Naive thymus-derived CD8-positive, alpha-beta T cell (primary cell): ENCODE measurements around the gene TMEM139. TPM values are rescaled to one million over a fixed set of nuclear protein-coding genes. Genes with fewer than 3 reads are reported as not detected.

ENCODE experiments used
- ATAC-seq, 2 donors: fragments of 150-1000 bp; cut with Tn5 transposase in 1 of 2; sonication (Bioruptor Pico), chemical (Tn5 transposase) in 1 of 2; 1 replicate in 1 of 2; 2 replicates in 1 of 2; pipeline ENCODE4 v1.10.0; 2021; ENCODE audit warnings: mild to moderate bottlenecking in 2 of 2, moderate library complexity in 2 of 2
- POLR2A ChIA-PET: fragments of 350-600 bp; sonication (Branson Sonifier 250); formaldehyde crosslinking; loops from one replicate; lab custom pipeline; 2021; ENCODE audit warnings: antibody characterized with exemption; lab: Charles Lee
- DNase-seq, 10 donors: peaks; one replicate each; pipeline versions ENCODE4 v3.0.0 to v3.0.0-alpha.2; 2020 to 2022
- H3K27ac Mint-ChIP-seq, 10 donors: one replicate each; pipeline ENCODE4 v1.8.0; 2020 to 2022; ENCODE audit warnings: mild to moderate bottlenecking in 10 of 10, mixed read lengths in 10 of 10, moderate library complexity in 4 of 10, inconsistent platforms in 1 of 10
- H3K27me3 Mint-ChIP-seq, 5 donors: one replicate each; pipeline ENCODE4 v1.8.0; 2021 to 2022; ENCODE audit warnings: mixed read lengths in 5 of 5
- H3K36me3 Mint-ChIP-seq, 3 donors: one replicate each; pipeline ENCODE4 v1.8.0; 2020 to 2022; ENCODE audit warnings: mixed read lengths in 3 of 3, mild to moderate bottlenecking in 2 of 3, inconsistent platforms in 1 of 3
- H3K4me1 Mint-ChIP-seq, 4 donors: one replicate each; pipeline ENCODE4 v1.8.0; 2021 to 2022; ENCODE audit warnings: mixed read lengths in 4 of 4
- H3K4me3 Mint-ChIP-seq, 10 donors: one replicate each; pipeline ENCODE4 v1.8.0; 2020 to 2022; ENCODE audit warnings: mild to moderate bottlenecking in 10 of 10, mixed read lengths in 10 of 10, moderate library complexity in 6 of 10, inconsistent platforms in 1 of 10
- H3K9me3 Mint-ChIP-seq, 9 donors: one replicate each; pipeline ENCODE4 v1.8.0; 2020 to 2022; ENCODE audit warnings: mixed read lengths in 9 of 9, mild to moderate bottlenecking in 3 of 9, inconsistent platforms in 1 of 9, moderate library complexity in 1 of 9
- polyA plus RNA-seq, 3 donors: library from polyadenylated mRNA; unstranded; fragments of 300-500 nt; fragmentation: Illumina TruSeq; gene quantifications; one replicate each; pipeline ENCODE4 v1.2.3, GENCODE V29; 2021
- total RNA-seq, 8 experiments: library from RNA in 2 of 8; stranded (reverse) in 2 of 8; gene quantifications; one replicate each; pipeline ENCODE4 v1.2.3 and lab custom pipeline; 2021 to 2026

TMEM139 gene
- total and polyA plus RNA-seq, 5 experiments from 2014 or later = 0.29 to 1.2 (median 0.60) TPM; not detected in 2

GRCh38 chr7:143280160-143280559 is 4.6 kb upstream of the TMEM139 start:
- POLR2A ChIA-PET = interaction anchor here (0.7 to 1.3 kb wide), 5 partner anchors 8 to 108 kb away, joined by 3 to 9 read pairs (median 4); partner anchors contain the start of genes CASP2 and GSTK1
- DNase-seq = no peak
- no peaks in the 10 kb centered on the region for H3K36me3 Mint-ChIP-seq
- ATAC-seq = peak in 1 of 2 donors; percentile 15
- no peaks in the 10 kb centered on the region for H3K9me3 Mint-ChIP-seq
- peak overlapping the region; percentile 7 to 89 (median 69) for H3K27ac Mint-ChIP-seq
- H3K4me1 Mint-ChIP-seq = peaks cover 21 to 38% (median 36%) of the 10 kb centered on the region in 4 donors
- peak overlapping the region in 9 of 10 donors; percentile 26 to 79 (median 70) for H3K4me3 Mint-ChIP-seq
- no peaks in the 10 kb centered on the region for H3K27me3 Mint-ChIP-seq

GRCh38 chr7:143280566-143280965 is 4.2 kb upstream of the TMEM139 start:
- POLR2A ChIA-PET = interaction anchor here (1.0 to 1.2 kb wide), 2 partner anchors 9 to 108 kb away, joined by 3 to 4 read pairs; no protein-coding TSS in a partner anchor
- Mint-ChIP-seq H3K27me3 (no peaks in the 10 kb centered on the region), H3K36me3 (no peaks in the 10 kb centered on the region), H3K4me3 (peak overlapping the region in 5 of 10 donors; percentile 63 to 79 (median 71)), H3K4me1 (peaks cover 21 to 38% (median 36%) of the 10 kb centered on the region in 4 donors), H3K27ac (peak overlapping the region in 8 of 10 donors; percentile 7 to 89 (median 76)), H3K9me3 (no peaks in the 10 kb centered on the region)
- ATAC-seq (no peak), DNase-seq (no peak)

DNA sequence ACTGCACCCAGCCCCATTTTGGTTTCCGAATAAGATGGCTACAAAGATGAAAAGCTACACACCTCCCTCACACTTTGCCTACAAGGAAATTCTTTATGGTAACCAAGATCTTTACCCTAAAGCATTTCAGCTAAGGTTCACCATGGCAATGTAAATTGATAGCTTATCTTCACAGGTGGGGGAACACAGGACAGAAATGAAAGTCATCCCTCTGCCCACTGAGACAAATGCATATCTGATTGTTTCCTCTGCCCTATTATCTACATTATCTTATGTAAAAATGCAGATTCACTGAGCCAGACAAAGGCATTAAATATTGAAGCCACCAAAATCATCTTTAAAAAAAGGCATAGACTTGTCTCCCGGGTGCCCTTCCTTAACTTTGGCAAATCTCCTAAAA is 3.2 kb upstream of the TMEM139 start:
- Mint-ChIP-seq H3K9me3 (no peaks in the 10 kb centered on the region), H3K36me3 (no peaks in the 10 kb centered on the region), H3K4me1 (peaks cover 21 to 38% (median 36%) of the 10 kb centered on the region in 4 donors), H3K27me3 (no peaks in the 10 kb centered on the region), H3K4me3 (peak overlapping the region in 1 of 10 donors; percentile 6), H3K27ac (peak overlapping the region in 2 of 10 donors; percentile 10 to 70)
- ATAC-seq (no peak), DNase-seq (no peak)
- POLR2A ChIA-PET = no interaction called here

DNA sequence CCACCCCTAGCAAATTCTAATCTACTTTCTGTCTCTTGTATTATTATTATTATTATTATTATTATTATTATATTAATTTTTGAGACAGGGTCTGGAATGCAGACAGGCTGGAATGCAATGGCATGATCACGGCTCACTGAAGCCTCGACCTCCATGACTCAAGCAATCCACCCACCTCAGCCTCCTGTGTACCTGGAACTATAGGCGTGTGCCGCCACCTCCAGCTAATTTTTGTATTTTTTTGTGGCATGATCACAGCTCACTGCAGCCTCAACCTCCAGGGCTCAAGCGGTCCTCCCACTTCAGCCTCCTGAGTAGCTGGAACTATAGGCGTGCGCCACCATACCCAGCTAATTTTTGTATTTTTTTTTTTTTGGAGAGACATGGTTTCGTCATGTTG is 2.6 kb upstream of the TMEM139 start:
- Mint-ChIP-seq H3K27me3 (no peaks in the 10 kb centered on the region), H3K27ac (peak overlapping the region in 1 of 10 donors; percentile 34), H3K4me1 (peaks cover 21 to 42% (median 39%) of the 10 kb centered on the region in 4 donors), H3K4me3 (peak overlapping the region in 1 of 10 donors; percentile 6), H3K9me3 (no peaks in the 10 kb centered on the region), H3K36me3 (no peaks in the 10 kb centered on the region)
- DNase-seq (no peak), ATAC-seq (no peak)
- POLR2A ChIA-PET = interaction anchor here (1.0 kb wide), 1 partner anchor 10 kb away, joined by 3 read pairs; no protein-coding TSS in a partner anchor

DNA sequence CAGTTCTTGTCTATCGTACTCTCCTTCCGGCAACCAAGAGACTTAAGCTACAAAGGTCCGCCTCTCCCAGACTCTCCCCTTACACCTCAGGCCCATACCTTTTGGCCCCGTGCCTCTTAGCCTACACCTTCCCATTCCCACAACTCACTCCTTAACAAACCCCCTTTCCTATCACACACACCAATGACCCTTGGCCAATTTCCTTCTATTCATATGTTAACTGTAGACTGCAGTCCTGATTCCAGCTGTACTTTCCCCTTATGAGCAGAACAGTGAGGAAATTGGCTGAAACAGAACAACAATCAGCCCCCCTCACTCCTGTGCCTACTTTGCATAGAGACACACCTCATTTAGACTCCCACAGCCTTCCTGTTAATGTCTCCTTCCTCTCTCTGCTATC is 1.4 kb upstream of the TMEM139 start:
- DNase-seq (no peak), ATAC-seq (no peak)
- POLR2A ChIA-PET = interaction anchor here (0.6 to 1.1 kb wide), 3 partner anchors 19 to 124 kb away, joined by 3 to 4 read pairs (median 4); partner anchors contain the start of gene GSTK1
- H3K27ac Mint-ChIP-seq = peak overlapping the region in 7 of 10 donors; percentile 30 to 85 (median 58)
- H3K4me1 Mint-ChIP-seq = peaks cover 25 to 50% (median 47%) of the 10 kb centered on the region in 4 donors
- H3K27me3 Mint-ChIP-seq = no peaks in the 10 kb centered on the region
- H3K4me3 Mint-ChIP-seq = peak overlapping the region in 7 of 10 donors; percentile 6 to 59 (median 25)
- H3K36me3 Mint-ChIP-seq = no peaks in the 10 kb centered on the region
- H3K9me3 Mint-ChIP-seq = peaks cover 0 to 2% (median 0%) of the 10 kb centered on the region in 9 donors

DNA sequence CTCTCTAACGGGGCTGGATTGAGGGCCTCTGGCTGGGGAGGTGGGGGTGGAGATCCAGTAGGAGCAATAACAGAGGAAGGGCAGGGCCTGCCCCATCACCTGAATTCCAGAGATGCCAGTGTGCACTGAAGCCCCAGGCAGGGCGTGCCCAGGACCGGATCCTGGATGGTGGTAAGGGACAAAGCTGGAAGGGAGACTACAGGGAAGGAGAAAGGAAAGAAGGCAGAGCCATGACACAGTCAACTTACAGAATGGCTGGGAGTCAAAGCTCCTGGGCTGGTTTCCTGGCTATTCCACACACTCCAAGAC is 666 bp downstream of the TMEM139 start:
- Mint-ChIP-seq H3K4me1 (peaks cover 26 to 52% (median 49%) of the 10 kb centered on the region in 4 donors), H3K27ac (peak overlapping the region in 2 of 10 donors; percentile 49 to 57)
- ATAC-seq = no peak

GRCh38 chr7:143285806-143286521 is 1.2 kb downstream of the TMEM139 start:
- Mint-ChIP-seq H3K27me3 (no peaks in the 10 kb centered on the region), H3K4me1 (peaks cover 25 to 53% (median 49%) of the 10 kb centered on the region in 4 donors), H3K9me3 (peaks cover 0 to 2% (median 0%) of the 10 kb centered on the region in 9 donors), H3K27ac (peak overlapping the region in 1 of 10 donors; percentile 49), H3K36me3 (peaks cover 0 to 9% (median 0%) of the 10 kb centered on the region in 3 donors), H3K4me3 (no peak overlapping the region)
- DNase-seq = no peak
- POLR2A ChIA-PET = interaction anchor here (1.3 to 3.6 kb wide), 2 partner anchors 20 to 25 kb away, joined by 4 to 51 read pairs; partner anchors contain the start of gene GSTK1
- no peak for ATAC-seq

More for the DNA sequence above, 666 bp downstream of the TMEM139 start:
- Mint-ChIP-seq H3K4me3 (no peak overlapping the region), H3K36me3 (peaks cover 0 to 6% (median 0%) of the 10 kb centered on the region in 3 donors), H3K27me3 (no peaks in the 10 kb centered on the region), H3K9me3 (peaks cover 0 to 2% (median 0%) of the 10 kb centered on the region in 9 donors)
- POLR2A ChIA-PET = interaction anchor here (1.3 to 3.6 kb wide), 2 partner anchors 19 to 25 kb away, joined by 4 to 51 read pairs; partner anchors contain the start of gene GSTK1
- DNase-seq = no peak

GRCh38 chr7:143286522-143286890 is 1.7 kb downstream of the TMEM139 start:
- Mint-ChIP-seq H3K9me3 (peaks cover 0 to 2% (median 0%) of the 10 kb centered on the region in 9 donors), H3K36me3 (peaks cover 0 to 14% (median 4%) of the 10 kb centered on the region in 3 donors), H3K27ac (peak overlapping the region in 7 of 10 donors; percentile 2 to 95 (median 66)), H3K4me1 (peaks cover 30 to 57% (median 55%) of the 10 kb centered on the region in 4 donors), H3K4me3 (peak overlapping the region in 9 of 10 donors; percentile 12 to 98 (median 90)), H3K27me3 (no peaks in the 10 kb centered on the region)
- DNase-seq (no peak), ATAC-seq (no peak)
- POLR2A ChIA-PET = interaction anchor here (1.3 to 3.6 kb wide), 3 partner anchors 20 to 33 kb away, joined by 4 to 51 read pairs (median 8); partner anchors contain the start of gene GSTK1

DNA sequence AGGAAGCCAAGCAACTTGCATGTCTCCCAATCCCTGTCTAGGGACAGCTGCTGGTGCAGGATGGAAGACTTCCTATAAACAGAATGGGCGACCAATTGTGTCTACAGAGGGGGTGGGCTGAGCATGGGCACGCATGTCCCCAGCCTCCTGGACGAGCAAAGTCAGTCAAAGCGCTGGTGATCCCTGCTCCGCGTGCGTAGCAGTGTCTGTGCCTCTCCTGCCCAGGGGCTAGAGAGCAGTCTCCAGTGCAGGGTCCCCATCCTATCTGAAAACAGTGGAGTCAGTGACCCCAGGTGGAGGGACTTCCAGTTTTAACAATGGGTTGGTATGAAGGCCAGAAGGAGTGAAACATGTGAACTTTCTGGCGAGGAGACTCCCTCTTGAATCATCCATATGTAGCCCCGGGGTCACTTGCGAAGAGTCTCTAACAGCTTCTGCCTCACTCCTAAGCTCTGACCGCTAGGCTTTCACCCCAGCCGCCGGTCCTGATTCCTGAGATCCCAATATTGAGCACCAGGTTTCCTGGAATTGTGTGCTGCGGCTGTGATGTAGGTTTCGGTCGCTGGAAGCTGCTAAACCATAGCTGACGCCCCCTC is 2.7 kb downstream of the TMEM139 start:
- POLR2A ChIA-PET = interaction anchor here (0.8 to 3.6 kb wide), 21 partner anchors 8 to 490 kb away, joined by 3 to 51 read pairs (median 6); partner anchors contain the start of genes CLCN1, EPHA1 and GSTK1
- H3K36me3 Mint-ChIP-seq = peaks cover 0 to 24% (median 8%) of the 10 kb centered on the region in 3 donors
- peak overlapping the region; percentile 90 to 98 (median 96) for H3K4me3 Mint-ChIP-seq
- ATAC-seq (no peak), DNase-seq (no peak)
- peaks cover 32 to 60% (median 59%) of the 10 kb centered on the region in 4 donors for H3K4me1 Mint-ChIP-seq
- H3K27ac Mint-ChIP-seq = peak overlapping the region; percentile 87 to 98 (median 92)
- H3K27me3 Mint-ChIP-seq = no peaks in the 10 kb centered on the region
- peaks cover 0 to 2% (median 0%) of the 10 kb centered on the region in 9 donors for H3K9me3 Mint-ChIP-seq

DNA sequence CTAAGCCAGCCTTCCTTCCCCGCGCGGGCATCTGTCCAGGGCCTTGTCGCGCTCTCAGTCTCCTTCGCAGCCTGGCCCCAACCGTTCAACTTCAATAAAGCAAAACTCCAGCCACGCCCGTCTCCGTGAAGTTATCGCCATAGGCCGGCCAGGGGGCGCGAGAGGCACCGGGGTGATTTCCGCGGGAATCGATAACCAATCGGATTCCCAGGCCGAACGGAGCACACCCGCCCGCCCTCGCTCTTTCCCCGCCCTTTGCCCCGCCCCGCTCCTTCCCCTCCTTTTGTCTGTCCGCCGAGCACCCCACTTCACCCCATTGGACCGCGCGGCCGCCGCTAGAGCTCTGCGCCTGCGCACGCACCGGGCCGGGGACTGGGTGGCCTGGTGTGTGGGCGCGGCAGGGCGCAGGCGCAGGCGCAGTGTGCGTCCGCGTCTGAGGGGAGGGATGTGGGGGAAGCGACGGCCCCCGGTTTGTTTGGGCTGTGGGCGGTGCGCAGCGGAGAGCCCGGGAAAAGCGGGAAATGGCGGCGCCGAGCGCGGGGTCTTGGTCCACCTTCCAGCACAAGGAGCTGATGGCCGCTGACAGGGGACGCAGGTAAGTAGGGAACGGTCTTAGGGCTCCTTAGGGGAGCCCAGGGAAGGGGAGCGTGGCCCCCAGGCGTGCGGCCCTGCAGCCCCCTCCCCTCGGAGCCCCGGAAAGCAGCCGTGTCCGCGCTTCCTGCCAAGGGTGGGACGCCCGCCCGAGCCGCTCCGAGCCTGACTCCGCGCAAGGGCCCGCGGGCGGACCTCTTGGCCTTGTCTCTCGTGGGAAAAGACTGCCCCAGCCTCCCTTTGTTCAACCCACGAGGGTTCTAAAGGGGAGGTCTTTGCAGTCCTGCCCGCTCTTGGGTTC is 3.4 kb downstream of the TMEM139 start, which contains the start of gene CASP2:
Gene CASP2 (plus strand): TSS at position 417 of the 892 bp plus-strand sequence. CDS start 105 bp downstream, at position 522.
- Mint-ChIP-seq H3K36me3 (peaks cover 0 to 31% (median 9%) of the 10 kb centered on the region in 3 donors), H3K9me3 (peaks cover 0 to 2% (median 0%) of the 10 kb centered on the region in 9 donors), H3K4me3 (peak within 1 kb of the TSS; percentile 91 to 98 (median 96)), H3K4me1 (peaks cover 32 to 62% (median 59%) of the 10 kb centered on the region in 4 donors), H3K27ac (peak within 1 kb of the TSS; percentile 89 to 98 (median 92)), H3K27me3 (no peaks in the 10 kb centered on the region)
- POLR2A ChIA-PET = interaction anchor here (0.6 to 3.6 kb wide), 25 partner anchors 9 to 490 kb away, joined by 3 to 51 read pairs (median 4); partner anchors contain the start of genes CLCN1, EPHA1 and GSTK1
- peak; percentile 93 to 100 (median 99) for DNase-seq
- peak; percentile 92 to 94 for ATAC-seq

GRCh38 chr7:143288836-143289235 is 4.1 kb downstream of the TMEM139 start:
- Mint-ChIP-seq H3K4me1 (peaks cover 27 to 56% (median 54%) of the 10 kb centered on the region in 4 donors), H3K4me3 (peak overlapping the region; percentile 91 to 98 (median 96)), H3K27me3 (no peaks in the 10 kb centered on the region), H3K27ac (peak overlapping the region; percentile 81 to 98 (median 90)), H3K9me3 (peaks cover 0 to 2% (median 0%) of the 10 kb centered on the region in 9 donors), H3K36me3 (peaks cover 0 to 38% (median 16%) of the 10 kb centered on the region in 3 donors)
- DNase-seq (peak in 1 of 10 donors; percentile 9), ATAC-seq (no peak)
- POLR2A ChIA-PET = interaction anchor here (0.8 to 3.6 kb wide), 11 partner anchors 9 to 119 kb away, joined by 4 to 51 read pairs (median 9); partner anchors contain the start of genes EPHA1 and GSTK1
